ENCODE measurements around the gene ANOS1. TPM values are rescaled to one million over a fixed set of nuclear protein-coding genes. Genes with fewer than 3 reads are reported as not detected.

ANOS1 gene
- total and polyA plus RNA-seq, 2 donors (not counting 3 experiments of a cell fraction or from before 2014, with no cell fraction given) = 0.55 to 0.87 TPM

DNA sequence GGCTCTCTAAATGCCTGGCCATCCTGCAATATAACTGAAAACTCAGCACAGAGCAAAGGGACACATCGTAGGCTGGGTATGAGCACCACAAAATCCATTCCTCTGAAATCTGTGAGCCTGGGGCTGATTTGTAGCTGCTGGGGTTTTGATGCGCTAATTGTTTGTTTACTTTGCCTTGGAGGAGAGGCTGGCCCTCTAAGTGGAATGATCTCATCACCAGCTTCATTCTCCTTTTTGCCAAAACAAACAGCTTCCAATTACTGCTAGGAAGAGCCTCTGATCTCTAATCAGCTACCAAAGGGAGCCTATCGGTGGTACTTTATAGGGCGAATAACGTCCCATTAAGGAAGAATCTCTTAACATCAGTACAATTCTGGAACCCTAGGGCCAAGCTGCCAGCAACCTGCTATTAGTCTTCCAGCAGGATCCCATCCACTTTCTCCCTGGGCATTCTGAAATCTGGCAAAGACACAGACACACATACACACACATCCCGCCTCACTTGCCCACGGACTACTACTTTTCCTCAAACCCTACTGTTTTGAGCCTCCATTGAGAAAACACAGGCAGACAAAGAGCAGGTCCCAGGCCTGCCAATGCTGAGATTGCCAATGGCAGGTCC, 5.8 kb downstream of the ANOS1 start:
- dilution Hi-C loops (cut with MboI; ENCODE audit: extremely low pct_ligation_motif_present, low sequenced_read_pairs) (no loop called here), intact Hi-C loops (cut with micrococcal nuclease) (no loop called here)
- ChIA-PET POLR2A (no interaction called here), CTCF (interaction anchor here (1.1 kb wide), 1 partner anchor 12 kb away, joined by 4 read pairs; no protein-coding TSS in a partner anchor)
- Histone ChIP-seq H2AFZ (ENCODE audit: low read depth, low read length) (no peak overlapping the region), H3K27ac (ENCODE audit: insufficient read depth, low read depth, low read length) (no peak overlapping the region), H3K4me2 (ENCODE audit: insufficient read depth, low read length) (peak overlapping the region; percentile 36), H3K27me3 (ENCODE audit: control insufficient read depth in 2 of 2, insufficient read depth in 2 of 2, low read length in 2 of 2) (peaks cover 3 to 4% of the 10 kb centered on the region in 2 experiments), H4K20me1 (replicated peaks; ENCODE audit: control insufficient read depth, extremely low read depth, insufficient read depth, low read length) (no peaks in the 10 kb centered on the region), H3K4me1 (ENCODE audit: control insufficient read depth, extremely low read depth, insufficient read depth, low read length) (peaks cover 5% of the 10 kb centered on the region), H3K9me1 (replicated peaks; ENCODE audit: control insufficient read depth, extremely low read depth, insufficient read depth, low read length) (no peaks in the 10 kb centered on the region), H3K9ac (replicated peaks; ENCODE audit: extremely low read depth, insufficient read depth, low read length) (no peak overlapping the region), H3K79me2 (ENCODE audit: control insufficient read depth, insufficient read depth, low read length) (no peaks in the 10 kb centered on the region), H3K9me3 (replicated peaks; ENCODE audit: control insufficient read depth, insufficient read depth, low read length) (no peaks in the 10 kb centered on the region), H3K36me3 (ENCODE audit: control insufficient read depth in 2 of 2, extremely low read depth in 1 of 2, insufficient read depth in 2 of 2, low read length in 2 of 2) (no peaks in the 10 kb centered on the region), H3K4me3 (replicated peaks in 1 of 3; ENCODE audit: insufficient read depth in 1 of 3, low read depth in 1 of 3, low read length in 3 of 3) (no peak overlapping the region)
- DNase-seq (ENCODE audit: low read depth, low spot score) = peak; percentile 45
- no TSS peak for BruUV-seq (replicated peaks)
- TF ChIP-seq GATA2 (IDR thresholded peaks at IDR 0.05; ENCODE audit: insufficient read depth, insufficient read length, low read depth, low read length) (no peak), EZH2 (IDR thresholded peaks at IDR 0.05; ENCODE audit: borderline replicate concordance, low read depth, low read length, severe bottlenecking) (no peak), MYC (IDR thresholded peaks at IDR 0.05; ENCODE audit: low read depth, low read length) (no peak), JUN (IDR thresholded peaks at IDR 0.05; ENCODE audit: borderline replicate concordance, insufficient read depth, insufficient read length, low read depth) (no peak), POLR2AphosphoS5 (IDR thresholded peaks at IDR 0.05; ENCODE audit: insufficient read depth, low read depth, low read length) (no peak), POLR2A (IDR thresholded peaks at IDR 0.05; ENCODE audit: low read depth, low read length) (no peak), FOS (IDR thresholded peaks at IDR 0.05; ENCODE audit: borderline replicate concordance, insufficient read depth, low read length) (no peak)
- TF ChIP-seq, protein P1, sequence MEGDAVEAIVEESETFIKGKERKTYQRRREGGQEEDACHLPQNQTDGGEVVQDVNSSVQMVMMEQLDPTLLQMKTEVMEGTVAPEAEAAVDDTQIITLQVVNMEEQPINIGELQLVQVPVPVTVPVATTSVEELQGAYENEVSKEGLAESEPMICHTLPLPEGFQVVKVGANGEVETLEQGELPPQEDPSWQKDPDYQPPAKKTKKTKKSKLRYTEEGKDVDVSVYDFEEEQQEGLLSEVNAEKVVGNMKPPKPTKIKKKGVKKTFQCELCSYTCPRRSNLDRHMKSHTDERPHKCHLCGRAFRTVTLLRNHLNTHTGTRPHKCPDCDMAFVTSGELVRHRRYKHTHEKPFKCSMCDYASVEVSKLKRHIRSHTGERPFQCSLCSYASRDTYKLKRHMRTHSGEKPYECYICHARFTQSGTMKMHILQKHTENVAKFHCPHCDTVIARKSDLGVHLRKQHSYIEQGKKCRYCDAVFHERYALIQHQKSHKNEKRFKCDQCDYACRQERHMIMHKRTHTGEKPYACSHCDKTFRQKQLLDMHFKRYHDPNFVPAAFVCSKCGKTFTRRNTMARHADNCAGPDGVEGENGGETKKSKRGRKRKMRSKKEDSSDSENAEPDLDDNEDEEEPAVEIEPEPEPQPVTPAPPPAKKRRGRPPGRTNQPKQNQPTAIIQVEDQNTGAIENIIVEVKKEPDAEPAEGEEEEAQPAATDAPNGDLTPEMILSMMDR (IDR thresholded peaks at IDR 0.05; ENCODE audit: extremely low read depth in 1 of 2, insufficient read depth in 1 of 2, low read depth in 1 of 2, low read length in 2 of 2) = no peak
- FAIRE-seq = peak; percentile 72

Measured in endothelial cell of umbilical vein (primary cell).